OCI-LY7 (cell line): ENCODE measurements around the gene ACE. TPM values are rescaled to one million over a fixed set of nuclear protein-coding genes. Genes with fewer than 3 reads are reported as not detected.

Experiments used
- BruUV-seq: library from RNA; stranded (reverse); fragments of 400-500 nt; replicated peaks from 2 replicates; lab custom pipeline; 2021; lab: Mats Ljungman, UMichigan
- CTCF ChIA-PET: fragments of 300-600 bp; sonication (Branson Sonifier 250); formaldehyde crosslinking; loops from one replicate; lab custom pipeline; 2022; ENCODE audit warnings: antibody characterized with exemption; ENCODE audit not compliant: unreplicated experiment; lab: Charles Lee
- POLR2A ChIA-PET: fragments of 300-600 bp; sonication (Branson Sonifier 250); formaldehyde crosslinking; loops from one replicate; lab custom pipeline; 2022; ENCODE audit warnings: antibody characterized with exemption; lab: Charles Lee
- DNase-seq: peaks from one replicate; pipeline ENCODE4 v3.0.0-alpha.2; 2015; ENCODE audit warnings: low spot score
- H2AFZ ChIP-seq: fragments of 200-600 bp; sonication (generic), shearing (Covaris generic); 2 replicates; pipeline ENCODE4 v1.6.1; 2014; ENCODE audit warnings: mild to moderate bottlenecking, antibody characterized with exemption, low read length, moderate library complexity
- H3K27ac ChIP-seq: fragments of 200-600 bp; sonication (generic); 2 replicates; pipeline ENCODE4 v1.5.1; 2014; ENCODE audit warnings: mixed run types, low read depth, mild to moderate bottlenecking, moderate library complexity, low read length, inconsistent platforms; ENCODE audit not compliant: poor library complexity, severe bottlenecking
- H3K36me3 ChIP-seq: fragments of 200-600 bp; sonication (generic); 2 replicates; pipeline ENCODE4 v1.6.1; 2014; ENCODE audit warnings: mild to moderate bottlenecking, antibody characterized with exemption, low read length, moderate library complexity, mixed read lengths; ENCODE audit not compliant: insufficient read depth
- H3K4me1 ChIP-seq: fragments of 200-600 bp; sonication (generic); 2 replicates; pipeline ENCODE4 v1.5.1; 2014; ENCODE audit warnings: mild to moderate bottlenecking, low read length; ENCODE audit not compliant: insufficient read depth, poor library complexity, severe bottlenecking
- H3K4me2 ChIP-seq: fragments of 200-600 bp; sonication (generic); 2 replicates; pipeline ENCODE4 v1.6.1; 2014; ENCODE audit warnings: mild to moderate bottlenecking, low read length
- H3K4me3 ChIP-seq: fragments of 200-600 bp; sonication (generic); 2 replicates; pipeline ENCODE4 v1.5.1; 2014; ENCODE audit warnings: mild to moderate bottlenecking, low read depth, low read length; ENCODE audit not compliant: poor library complexity, severe bottlenecking
- H3K79me2 ChIP-seq: fragments of 200-600 bp; sonication (generic); 2 replicates; pipeline ENCODE4 v1.6.1; 2016; ENCODE audit warnings: low read depth, mild to moderate bottlenecking, low read length, moderate library complexity, mixed read lengths; ENCODE audit not compliant: insufficient read depth
- H3K9me2 ChIP-seq: fragments of 200-600 bp; sonication (generic); 2 replicates; pipeline ENCODE4 v1.6.1; 2016; ENCODE audit warnings: mild to moderate bottlenecking, low read length, mixed read lengths; ENCODE audit not compliant: insufficient read depth
- H3K9me3 ChIP-seq: fragments of 200-600 bp; sonication (generic); 2 replicates; pipeline ENCODE4 v1.6.1; 2014; ENCODE audit warnings: mild to moderate bottlenecking, mixed run types, low read length, mixed read lengths
- H4K20me1 ChIP-seq: fragments of 200-600 bp; sonication (generic); 2 replicates; pipeline ENCODE4 v1.6.1; 2014; ENCODE audit warnings: mild to moderate bottlenecking, antibody characterized with exemption, low read length, moderate library complexity, mixed read lengths; ENCODE audit not compliant: insufficient read depth
- CTCF ChIP-seq: fragments of 200-600 bp; sonication (generic); conservative IDR thresholded peaks from 2 replicates; pipeline ENCODE4 v1.5.1; 2014; ENCODE audit warnings: mild to moderate bottlenecking, antibody characterized with exemption, low read length, moderate library complexity, mixed read lengths
- EZH2phosphoT487 ChIP-seq: fragments of 200-600 bp; sonication (generic); IDR thresholded peaks from 2 replicates; pipeline ENCODE4 v1.6.1; 2018; ENCODE audit warnings: low read depth, borderline replicate concordance, mild to moderate bottlenecking, mixed run types, antibody characterized with exemption, low read length, moderate library complexity, mixed read lengths
- intact Hi-C: fragments of 100-400 bp; cut with micrococcal nuclease; formaldehyde crosslinking; loops from one replicate; pipeline ENCODE4 v1.10.0; 2022; ENCODE audit not compliant: unreplicated experiment
- total RNA-seq, 2 experiments: library from RNA; depleted of rRNA in 1 of 2; stranded (reverse); fragments of >200 nt in 1 of 2; shearing (Covaris generic) in 1 of 2; gene quantifications; 2 replicates each; pipeline ENCODE4 v1.2.3, GENCODE V29; 2014 to 2022

Gene ACE
- total RNA-seq, 2 experiments from 2014 or later: 2.3 to 5.1 TPM

GRCh38 chr17:63519116-63519881 is 42.4 kb downstream of the ACE start:
- DNase-seq: no peak
- ChIA-PET POLR2A (no interaction called here), CTCF (no interaction called here)
- intact Hi-C loops: no loop called here
- Histone ChIP-seq H3K27ac (no peak overlapping the region), H3K36me3 (no peaks in the 10 kb centered on the region), H3K4me3 (no peak overlapping the region), H3K79me2 (no peaks in the 10 kb centered on the region), H3K4me2 (no peak overlapping the region), H3K4me1 (no peaks in the 10 kb centered on the region), H3K9me2 (no peaks in the 10 kb centered on the region), H3K9me3 (no peaks in the 10 kb centered on the region), H4K20me1 (no peaks in the 10 kb centered on the region), H2AFZ (no peak overlapping the region)
- TF ChIP-seq EZH2phosphoT487 (no peak), CTCF (no peak)
- no TSS peak for BruUV-seq

GRCh38 chr17:63519972-63520882 is 43.4 kb downstream of the ACE start:
- CTCF ChIA-PET: no interaction called here
- Histone ChIP-seq H3K4me2 (no peak overlapping the region), H3K79me2 (no peaks in the 10 kb centered on the region), H3K4me3 (no peak overlapping the region), H3K27ac (no peak overlapping the region), H2AFZ (no peak overlapping the region), H4K20me1 (no peaks in the 10 kb centered on the region), H3K9me3 (no peaks in the 10 kb centered on the region), H3K36me3 (no peaks in the 10 kb centered on the region), H3K4me1 (no peaks in the 10 kb centered on the region), H3K9me2 (no peaks in the 10 kb centered on the region)
- intact Hi-C loops: no loop called here
- no peak for TF ChIP-seq CTCF
- no peak for TF ChIP-seq EZH2phosphoT487
- no TSS peak for BruUV-seq
- no peak for DNase-seq
- POLR2A ChIA-PET: no interaction called here
